Activated T-cell treated with anti-CD3 and anti-CD28 coated beads, Interleukin-2, amount 50 U/mL, for 48 hours (primary cell): ENCODE data around the gene PFKFB2.
"Not testable (repeated sequence)": the region's sequence is repeated elsewhere in the genome, so short reads cannot be mapped to it uniquely, and the experiment has no call there.

Experiments
- DNase-seq, 2 experiments: peaks; one replicate each; pipeline ENCODE4 v3.0.0-alpha.2; 2020

PFKFB2 gene

DNA sequence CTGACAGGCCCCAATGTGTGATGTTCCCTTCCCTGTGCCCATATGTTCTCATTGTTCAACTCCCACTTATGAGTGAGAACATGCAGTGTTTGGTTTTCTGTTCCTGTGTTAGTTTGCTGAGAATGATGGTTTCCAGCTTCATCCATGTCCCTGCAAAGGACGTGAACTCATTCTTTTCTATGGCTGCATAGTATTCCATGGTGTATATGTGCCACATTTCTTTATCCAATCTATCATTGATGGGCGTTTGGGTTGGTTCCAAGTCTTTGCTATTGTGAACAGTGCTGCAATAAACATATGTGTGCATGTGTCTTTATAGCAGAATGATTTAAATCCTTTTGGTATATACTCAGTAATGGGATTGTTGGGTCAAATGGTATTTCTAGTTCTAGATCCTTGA, 11.7 kb upstream of the PFKFB2 start:
- not testable (repeated sequence) for DNase-seq

GRCh38 chr1:207045453-207045852, 7.6 kb upstream of the PFKFB2 start:
- no peak for DNase-seq

DNA sequence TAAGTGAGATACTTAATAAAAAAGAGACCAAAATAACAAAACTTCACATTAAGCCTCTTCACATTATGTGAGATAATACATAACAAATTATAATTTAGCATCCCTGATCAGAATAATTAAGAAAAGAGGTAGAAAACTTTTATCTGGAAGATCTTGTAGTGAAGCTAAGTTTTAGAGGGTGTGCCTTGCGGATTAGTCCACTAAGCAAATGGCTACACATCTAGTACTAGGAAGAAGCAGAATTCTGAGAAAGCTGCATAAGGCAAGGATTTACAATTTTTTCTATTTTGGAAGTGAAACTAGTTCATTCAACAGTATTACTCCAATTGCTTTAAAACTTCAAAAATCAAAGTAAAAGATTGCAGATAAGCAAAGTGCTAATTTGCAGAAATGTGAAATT, 5.6 kb upstream of the PFKFB2 start:
- DNase-seq = no peak

GRCh38 chr1:207048041-207048440, 5.0 kb upstream of the PFKFB2 start:
- no peak for DNase-seq

DNA sequence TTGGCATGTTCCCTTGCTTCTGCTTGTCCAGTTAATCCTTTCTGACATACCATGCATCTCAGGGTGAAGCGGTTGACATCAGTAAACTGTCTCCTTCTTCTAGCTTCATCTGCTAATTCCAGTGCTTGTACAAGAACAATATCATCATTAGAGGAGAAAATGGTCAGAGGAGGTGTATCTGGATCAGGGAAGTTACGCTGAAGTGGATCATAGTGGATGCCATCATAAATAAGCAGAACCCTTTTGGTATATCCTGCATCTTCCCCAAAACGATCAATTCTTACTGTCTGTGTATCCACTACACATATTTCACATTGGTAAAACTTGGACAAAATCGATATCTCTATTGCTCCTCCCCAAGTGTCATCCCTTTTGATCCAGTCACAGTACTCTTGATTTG, 4.0 kb upstream of the PFKFB2 start:
- no peak for DNase-seq

DNA sequence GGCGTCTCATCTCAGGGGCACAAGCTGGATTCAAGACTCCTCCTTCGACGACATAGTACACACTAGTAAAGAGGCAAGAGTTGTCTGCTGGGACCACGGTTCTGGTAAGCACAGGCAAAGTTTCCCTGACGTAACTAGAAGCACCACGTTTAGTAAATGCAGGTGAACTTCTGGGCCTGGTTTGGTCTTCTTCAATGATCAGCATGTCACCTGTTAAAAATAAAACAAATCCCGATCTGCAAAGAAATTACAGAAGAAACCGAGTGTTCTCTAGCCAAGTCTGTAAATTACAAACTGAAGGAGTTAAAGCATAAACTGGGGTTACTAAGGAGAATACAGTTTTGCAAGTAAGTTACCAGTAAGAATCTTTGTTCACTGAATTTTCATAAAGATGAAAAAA, 3.6 kb upstream of the PFKFB2 start:
- no peak for DNase-seq

DNA sequence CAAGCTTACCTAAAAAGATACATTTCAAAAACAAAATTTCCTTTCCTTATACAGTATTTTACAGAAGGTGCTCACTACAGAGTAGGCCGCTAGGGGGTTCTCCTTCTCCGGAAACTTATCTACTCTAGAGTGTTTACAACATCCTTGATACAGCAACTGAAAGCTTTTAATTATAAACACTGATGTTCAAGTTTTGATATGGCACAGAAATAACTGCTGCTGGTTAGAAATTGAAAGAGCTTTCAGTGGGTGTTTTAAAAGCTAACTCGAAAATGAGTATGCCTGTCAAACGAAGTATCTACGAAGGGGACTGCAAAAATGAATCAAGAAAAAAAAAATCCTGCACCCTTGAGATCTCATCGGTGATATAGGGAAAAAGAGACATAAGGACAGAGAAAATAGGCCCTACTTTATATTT, 3.1 kb upstream of the PFKFB2 start:
- peak; percentile 36 to 47 for DNase-seq

GRCh38 chr1:207050480-207051190, 2.4 kb upstream of the PFKFB2 start:
- DNase-seq = peak; percentile 92 to 94

DNA sequence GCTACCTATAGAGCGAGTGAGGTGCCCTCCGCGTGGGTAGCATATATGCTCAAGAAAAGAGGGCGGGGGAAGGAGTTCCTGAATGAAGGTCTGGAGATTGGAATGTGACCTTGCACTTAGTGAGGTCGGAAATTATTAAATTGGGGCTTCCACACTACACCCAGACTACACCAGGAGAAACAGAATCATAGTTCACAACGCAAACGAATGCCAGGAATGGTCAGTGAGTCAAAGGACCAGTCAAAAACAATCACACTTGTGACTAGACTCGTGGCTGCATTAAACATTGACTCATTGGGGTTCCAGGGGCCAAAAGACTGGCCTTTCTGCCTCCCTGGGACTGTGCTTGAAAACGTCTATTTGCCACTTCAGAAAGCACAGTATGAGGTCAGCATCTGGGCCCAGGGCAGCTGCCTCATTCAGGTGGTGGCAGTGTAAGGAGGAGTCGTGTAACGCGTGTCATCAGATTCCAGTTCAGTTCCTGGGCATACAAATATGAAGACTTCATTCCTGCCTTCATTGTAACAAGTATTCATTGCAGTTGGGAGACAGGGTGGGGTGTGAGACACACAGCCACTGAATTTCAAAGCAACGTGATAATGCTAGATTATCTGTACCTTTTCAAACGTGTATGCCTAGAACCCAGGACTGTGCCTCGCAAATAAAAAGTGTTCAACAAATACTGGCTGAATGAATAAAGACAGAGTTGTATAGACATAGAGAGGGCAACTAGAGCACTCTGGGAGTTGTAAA, 1.7 kb upstream of the PFKFB2 start, which contains the start of gene YOD1:
Gene YOD1 (minus strand): TSS at position 18 of the 753 bp plus-strand sequence. CDS start 178 bp downstream, outside the sequence.
- peak in 1 of 2 experiments; percentile 47 for DNase-seq

DNA sequence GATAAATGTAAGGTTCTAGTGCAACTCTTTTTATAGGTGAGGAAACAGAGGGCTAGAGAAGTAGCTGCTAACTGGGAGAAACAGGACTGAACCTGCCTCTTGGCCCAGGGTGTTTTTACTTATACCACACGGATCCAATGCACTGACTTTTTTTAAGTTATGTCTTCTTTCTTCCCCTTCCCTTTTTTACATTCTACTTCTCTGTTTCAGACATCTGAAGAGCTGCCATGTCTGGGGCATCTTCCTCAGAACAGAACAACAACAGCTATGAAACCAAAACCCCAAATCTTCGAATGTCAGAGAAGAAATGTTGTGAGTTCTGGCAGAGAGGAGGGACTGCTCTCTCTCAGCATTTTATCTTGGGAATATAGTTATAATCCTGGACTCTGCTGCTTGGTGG, 1.4 kb downstream of the PFKFB2 start:
- DNase-seq = no peak

DNA sequence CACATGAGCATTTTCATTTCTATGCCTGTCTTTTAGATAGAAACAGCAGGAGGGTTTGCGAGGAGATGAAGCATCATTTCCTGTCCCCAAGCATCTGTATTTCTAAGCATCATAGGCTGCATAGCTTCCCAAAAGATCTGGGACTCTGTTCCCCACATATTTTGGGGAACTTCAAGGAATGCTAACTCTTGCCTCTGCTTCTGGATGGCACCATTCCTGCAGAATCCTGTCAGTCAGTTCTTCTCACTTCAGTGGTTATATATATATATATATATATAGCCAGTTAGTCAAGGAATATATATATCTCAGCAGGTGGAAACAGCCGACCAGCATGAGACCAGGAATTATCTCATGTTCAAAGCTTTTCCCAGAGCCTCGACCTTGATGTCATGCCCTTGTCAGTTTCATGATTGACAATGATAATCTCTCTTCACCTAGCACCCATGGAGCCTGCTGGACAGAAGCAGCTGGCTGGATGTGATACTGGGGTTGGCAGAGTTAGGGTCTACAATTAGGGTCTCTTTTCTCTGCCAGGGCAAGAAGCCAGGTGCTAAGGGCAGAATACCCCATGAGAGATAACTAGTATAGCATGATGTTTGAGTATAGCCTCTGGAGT, 2.4 kb downstream of the PFKFB2 start:
- no peak for DNase-seq

GRCh38 chr1:207056673-207057072, 3.6 kb downstream of the PFKFB2 start:
- DNase-seq = no peak

- no peak for DNase-seq
These were observed 5.2 kb downstream of the PFKFB2 start for GRCh38 chr1:207058252-207058651.

DNA sequence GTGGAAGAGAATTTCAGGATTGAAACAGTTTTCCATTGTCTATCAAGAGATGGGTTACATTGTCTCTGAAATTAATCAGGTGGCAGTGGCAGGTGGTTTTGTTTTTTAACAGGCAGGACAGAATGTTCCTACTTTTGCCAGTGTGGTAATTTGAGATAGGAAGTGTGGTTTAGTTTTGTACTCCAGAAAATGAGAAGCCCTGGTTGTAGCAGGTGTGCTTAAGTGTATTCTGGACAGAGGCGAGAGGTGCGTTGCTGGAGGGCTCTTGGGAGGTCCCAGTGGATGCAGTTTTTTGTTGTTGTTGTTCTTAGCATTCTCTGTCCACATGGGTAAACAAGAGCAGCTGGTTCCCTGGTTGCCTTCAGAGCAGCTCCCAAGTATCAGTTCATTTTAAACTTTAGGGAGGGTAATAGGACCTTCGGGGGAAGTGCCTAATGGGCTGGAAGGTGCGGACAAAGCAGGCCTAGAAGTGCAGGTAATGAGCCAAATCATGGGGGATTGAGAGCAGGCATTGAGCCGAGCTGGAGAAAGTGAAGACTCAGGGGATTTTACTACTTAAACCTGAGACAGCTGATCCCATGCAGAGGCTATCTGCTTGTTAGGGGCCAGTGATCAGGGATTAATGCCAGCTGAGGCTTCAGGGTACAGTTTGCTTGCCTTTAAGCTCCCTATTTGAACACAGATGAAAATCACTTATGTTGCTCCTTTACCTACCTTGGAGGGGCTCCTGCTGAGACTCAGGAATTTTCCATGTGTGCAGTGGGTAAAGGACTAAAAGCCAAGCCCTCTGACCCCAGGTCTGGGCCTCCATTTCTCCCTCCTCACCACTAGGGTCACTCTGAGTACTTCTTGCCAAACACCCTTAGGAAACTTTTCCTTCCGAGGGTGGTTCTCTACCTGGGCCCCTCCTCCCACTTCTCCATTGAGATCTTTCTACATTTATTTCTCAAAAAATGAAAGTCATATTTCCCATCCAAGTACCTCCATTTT, 6.1 kb downstream of the PFKFB2 start:
- no peak for DNase-seq

GRCh38 chr1:207059881-207060280, 6.8 kb downstream of the PFKFB2 start:
- DNase-seq = no peak

GRCh38 chr1:207060596-207060995, 7.5 kb downstream of the PFKFB2 start:
- no peak for DNase-seq

DNA sequence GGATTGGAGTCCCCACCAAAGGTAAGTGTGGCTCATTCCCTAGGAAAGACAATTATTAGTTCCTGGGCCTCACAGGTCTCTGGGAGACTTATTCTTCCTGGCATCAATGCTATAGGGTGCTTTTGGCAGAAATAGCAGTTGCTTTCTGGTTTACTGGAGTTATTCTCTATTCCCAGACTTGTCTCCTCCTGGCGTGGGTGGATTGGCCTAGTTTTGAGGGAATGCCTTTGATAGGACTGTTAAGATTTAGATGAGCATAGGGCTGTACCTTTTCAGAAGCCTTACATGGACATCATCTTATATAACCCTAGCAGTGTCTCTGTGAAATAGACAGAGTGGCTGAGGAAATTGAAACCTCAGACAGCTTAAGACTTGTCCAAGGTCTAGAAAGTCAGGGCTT, 9.0 kb downstream of the PFKFB2 start:
- no peak for DNase-seq

GRCh38 chr1:207063014-207063413, 9.9 kb downstream of the PFKFB2 start:
- DNase-seq = no peak

GRCh38 chr1:207064561-207064960, 11.5 kb downstream of the PFKFB2 start:
- no peak for DNase-seq

GRCh38 chr1:207067185-207067584, 14.1 kb downstream of the PFKFB2 start:
- no peak for DNase-seq

DNA sequence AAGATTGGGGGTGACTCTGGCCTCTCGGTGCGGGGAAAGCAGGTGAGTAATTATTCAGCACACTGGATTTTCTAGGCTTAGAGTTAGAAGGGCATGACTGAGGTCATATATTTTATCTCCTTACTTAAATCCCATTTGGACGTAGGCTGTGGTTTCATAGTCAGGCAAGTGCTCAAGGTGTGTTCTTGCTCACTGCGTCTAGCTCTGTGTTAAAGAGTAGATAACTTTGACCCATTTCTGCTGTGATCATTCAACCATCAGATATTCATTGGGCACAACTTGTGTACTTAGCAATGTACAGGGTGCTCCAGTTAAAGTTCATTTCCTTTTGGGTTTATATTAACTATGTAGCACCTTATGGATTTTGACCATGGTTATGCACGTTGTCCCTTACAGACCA, 14.6 kb downstream of the PFKFB2 start:
- DNase-seq = no peak

GRCh38 chr1:207069061-207069460, 16.0 kb downstream of the PFKFB2 start:
- DNase-seq = no peak
